Inferior parietal cortex (tissue), 1 donor: ENCODE data around the gene FAM9C.

Experiments used
- DNase-seq: peaks from one replicate; pipeline ENCODE4 v3.0.0-alpha.2; 2016; ENCODE audit errors: extremely low spot score

Gene FAM9C

GRCh38 chrX:13007519-13008188, 36.8 kb downstream of the FAM9C start:
- DNase-seq = no peak

- DNase-seq = no peak
Measured at GRCh38 chrX:13005661-13006473, 38.6 kb downstream of the FAM9C start.

GRCh38 chrX:13001961-13002671, 42.3 kb downstream of the FAM9C start:
- no peak for DNase-seq

- DNase-seq = no peak
Measured at GRCh38 chrX:13001097-13001496, 43.3 kb downstream of the FAM9C start.

- no peak for DNase-seq
Measured at GRCh38 chrX:13000301-13000811, 44.1 kb downstream of the FAM9C start.

- DNase-seq = no peak
Measured at GRCh38 chrX:12999422-12999821, 45.0 kb downstream of the FAM9C start.

GRCh38 chrX:12997906-12998687, 46.3 kb downstream of the FAM9C start:
- DNase-seq = peak; percentile 64

- no peak for DNase-seq
Measured at GRCh38 chrX:12996934-12997435, 47.4 kb downstream of the FAM9C start.

- DNase-seq = no peak
Measured at GRCh38 chrX:12994321-12994720, 50.1 kb downstream of the FAM9C start.

- no peak for DNase-seq
Measured at GRCh38 chrX:12993826-12994225, 50.6 kb downstream of the FAM9C start.

- DNase-seq = no peak
Measured at GRCh38 chrX:12992544-12993118, 51.8 kb downstream of the FAM9C start.

- no peak for DNase-seq
Measured at GRCh38 chrX:12991575-12991974, 52.8 kb downstream of the FAM9C start.

- no peak for DNase-seq
Measured at GRCh38 chrX:12989461-12989860, 55.0 kb downstream of the FAM9C start.

- no peak for DNase-seq
Measured at GRCh38 chrX:12988797-12989196, 55.6 kb downstream of the FAM9C start.

GRCh38 chrX:12987900-12988594, 56.4 kb downstream of the FAM9C start:
- DNase-seq = no peak

GRCh38 chrX:12987340-12987739, 57.1 kb downstream of the FAM9C start:
- DNase-seq = no peak

GRCh38 chrX:12986886-12987285, 57.5 kb downstream of the FAM9C start:
- no peak for DNase-seq

- DNase-seq = no peak
Measured at GRCh38 chrX:12986164-12986779, 58.1 kb downstream of the FAM9C start.
